Stimulated activated CD4-positive, alpha-beta T cell treated with anti-CD3 and anti-CD28 coated beads, Interleukin-15, amount 100 ng/mL, for 48 hours (primary cell): ENCODE measurements around the gene ARHGAP33.

ENCODE experiments used
- DNase-seq, 2 donors: peaks; one replicate each; pipeline ENCODE4 v3.0.0-alpha.2; 2020; ENCODE audit warnings: low read depth in 2 of 2

Gene ARHGAP33

DNA sequence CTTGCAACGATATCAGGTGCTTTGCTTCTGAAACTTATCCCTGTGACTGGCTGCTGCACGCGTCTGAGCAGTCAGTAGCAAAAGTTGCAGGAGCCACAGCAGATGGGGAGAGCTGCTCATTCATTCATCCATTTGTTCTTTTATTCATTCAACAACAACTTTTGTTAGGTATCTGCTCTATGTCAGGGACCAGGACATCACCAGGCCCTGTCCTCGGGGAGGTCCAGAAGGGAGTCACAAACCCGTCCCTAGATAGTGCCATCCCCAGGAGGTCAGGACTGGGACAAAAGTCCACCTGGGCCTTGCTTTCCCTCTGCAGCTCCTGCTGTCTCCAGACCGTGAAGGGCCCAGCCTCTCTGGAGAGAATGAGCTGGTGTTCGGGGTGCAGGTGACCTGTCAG, 2.6 kb downstream of the ARHGAP33 start:
- no peak for DNase-seq

GRCh38 chr19:35779033-35779432, 3.7 kb downstream of the ARHGAP33 start:
- DNase-seq: no peak

DNA sequence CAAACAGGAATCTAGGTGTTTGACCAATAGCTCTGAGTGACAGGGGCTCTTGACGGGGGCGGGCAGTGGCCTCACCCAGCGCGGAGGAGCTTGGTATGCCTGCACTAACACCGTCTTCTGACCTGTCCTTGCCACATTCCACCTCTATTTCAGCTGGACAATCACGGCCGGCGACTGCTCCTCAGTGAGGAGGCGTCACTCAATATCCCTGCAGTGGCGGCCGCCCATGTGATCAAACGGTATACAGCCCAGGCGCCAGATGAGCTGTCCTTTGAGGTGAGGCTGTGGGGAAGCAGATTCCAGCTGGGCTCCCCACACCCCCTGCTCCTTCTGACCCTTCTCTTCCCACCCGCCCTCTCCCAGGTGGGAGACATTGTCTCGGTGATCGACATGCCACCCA, 4.7 kb downstream of the ARHGAP33 start:
- DNase-seq: no peak

DNA sequence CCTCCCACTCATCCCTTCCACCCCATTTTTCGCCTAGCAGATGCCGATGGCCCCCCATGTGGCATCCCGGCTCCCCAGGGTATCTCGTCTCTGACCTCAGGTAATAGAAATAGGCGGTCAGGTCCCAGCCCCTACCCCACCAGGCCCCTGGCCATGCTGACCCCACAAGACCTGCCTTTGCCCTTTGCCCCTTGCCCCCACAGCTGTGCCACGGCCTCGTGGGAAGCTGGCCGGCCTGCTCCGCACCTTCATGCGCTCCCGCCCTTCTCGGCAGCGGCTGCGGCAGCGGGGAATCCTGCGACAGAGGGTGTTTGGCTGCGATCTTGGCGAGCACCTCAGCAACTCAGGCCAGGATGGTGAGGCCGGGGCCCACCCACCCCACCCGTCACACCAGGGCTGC, 5.4 kb downstream of the ARHGAP33 start:
- no peak for DNase-seq

DNA sequence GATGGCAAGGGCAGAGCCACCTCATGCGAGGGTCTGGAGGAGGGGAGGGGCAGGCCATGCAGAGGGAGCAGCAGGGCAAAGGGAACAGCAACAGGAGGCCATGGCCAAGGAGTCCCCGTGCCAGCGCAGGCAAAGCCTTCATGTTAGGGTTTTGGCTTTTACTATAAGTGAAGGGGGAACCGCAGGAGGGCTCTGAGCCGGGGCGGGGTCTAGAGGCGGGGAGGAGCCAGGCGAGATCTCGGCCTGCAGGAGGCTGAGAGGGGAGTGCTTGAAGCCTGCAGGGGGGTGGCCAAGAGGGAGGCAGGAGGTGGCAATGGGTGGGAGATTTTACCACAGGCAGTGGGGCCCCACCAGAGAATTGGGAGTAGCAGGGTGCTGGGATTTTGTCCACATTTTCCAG, 6.3 kb downstream of the ARHGAP33 start:
- DNase-seq: no peak

- no peak for DNase-seq
These were observed 7.2 kb downstream of the ARHGAP33 start for GRCh38 chr19:35782589-35782988.

GRCh38 chr19:35783469-35784434, 8.4 kb downstream of the ARHGAP33 start:
- DNase-seq: no peak

GRCh38 chr19:35784503-35785338, 9.4 kb downstream of the ARHGAP33 start:
- DNase-seq: no peak

DNA sequence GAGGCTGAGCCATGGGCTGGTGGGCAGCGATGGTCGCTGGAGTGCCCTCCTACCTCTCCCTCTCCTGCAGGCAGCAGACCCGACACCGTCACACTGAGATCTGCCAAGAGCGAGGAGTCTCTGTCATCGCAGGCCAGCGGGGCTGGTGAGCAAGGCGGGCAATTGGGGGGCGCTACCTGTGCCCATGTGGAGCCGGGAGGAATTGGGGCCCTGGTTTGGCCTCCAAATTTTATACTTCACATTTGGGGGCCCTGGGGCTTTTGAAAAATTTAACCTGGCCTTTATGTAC, 9.9 kb downstream of the ARHGAP33 start:
- no peak for DNase-seq

- DNase-seq: no peak
These were observed 11.2 kb downstream of the ARHGAP33 start for GRCh38 chr19:35786299-35787160.

DNA sequence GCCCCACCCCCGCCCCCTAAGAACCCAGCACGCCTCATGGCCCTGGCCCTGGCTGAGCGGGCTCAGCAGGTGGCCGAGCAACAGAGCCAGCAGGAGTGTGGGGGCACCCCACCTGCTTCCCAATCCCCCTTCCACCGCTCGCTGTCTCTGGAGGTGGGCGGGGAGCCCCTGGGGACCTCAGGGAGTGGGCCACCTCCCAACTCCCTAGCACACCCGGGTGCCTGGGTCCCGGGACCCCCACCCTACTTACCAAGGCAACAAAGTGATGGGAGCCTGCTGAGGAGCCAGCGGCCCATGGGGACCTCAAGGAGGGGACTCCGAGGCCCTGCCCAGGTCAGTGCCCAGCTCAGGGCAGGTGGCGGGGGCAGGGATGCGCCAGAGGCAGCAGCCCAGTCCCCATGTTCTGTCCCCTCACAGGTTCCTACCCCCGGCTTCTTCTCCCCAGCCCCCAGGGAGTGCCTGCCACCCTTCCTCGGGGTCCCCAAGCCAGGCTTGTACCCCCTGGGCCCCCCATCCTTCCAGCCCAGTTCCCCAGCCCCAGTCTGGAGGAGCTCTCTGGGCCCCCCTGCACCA, 11.9 kb downstream of the ARHGAP33 start:
- no peak for DNase-seq

GRCh38 chr19:35788205-35788960, 13.0 kb downstream of the ARHGAP33 start:
- DNase-seq: no peak

DNA sequence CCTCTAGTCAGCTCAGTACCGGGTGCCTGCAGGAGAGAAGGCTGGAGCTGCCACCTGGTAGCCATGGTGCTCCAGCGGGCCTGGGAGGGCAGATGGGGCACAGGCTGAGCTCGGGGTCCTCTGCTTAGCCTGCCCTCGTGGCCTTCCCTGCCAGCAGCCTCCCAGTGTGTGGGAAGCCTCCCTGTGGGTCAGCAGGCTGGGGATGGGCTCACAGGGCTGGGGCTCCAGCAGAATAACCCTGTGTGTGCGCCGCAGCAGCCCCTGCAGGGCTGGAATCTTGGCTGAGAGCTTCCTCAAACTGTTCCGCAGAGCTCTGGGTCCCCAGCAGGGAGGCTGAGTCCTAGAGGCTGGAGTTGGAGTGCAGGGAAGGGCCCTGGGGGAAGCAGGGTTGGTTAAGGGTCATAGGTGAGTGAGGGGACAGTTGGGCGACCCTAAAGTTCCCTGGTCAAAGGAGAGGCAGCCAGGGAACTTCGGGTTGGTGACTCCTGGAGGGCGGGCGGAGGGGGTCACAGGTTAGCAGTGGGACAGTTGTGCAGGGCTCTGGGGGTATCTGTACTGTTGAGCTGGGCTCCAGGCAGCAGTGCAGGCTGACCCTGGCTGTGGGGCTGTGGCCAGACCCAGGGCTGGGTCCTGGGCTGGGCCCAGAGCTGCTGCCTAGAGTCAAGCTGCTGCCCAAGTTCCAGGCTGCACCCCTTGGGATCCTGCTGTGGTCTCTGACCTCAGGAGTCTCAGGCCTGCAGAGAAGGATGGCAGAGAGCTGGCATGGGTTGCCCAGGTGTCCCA, 14.0 kb downstream of the ARHGAP33 start:
- no peak for DNase-seq

- no peak for DNase-seq
These were observed 14.9 kb downstream of the ARHGAP33 start for GRCh38 chr19:35789978-35790944.

- no peak for DNase-seq
These were observed 15.8 kb downstream of the ARHGAP33 start for GRCh38 chr19:35790981-35791813.

GRCh38 chr19:35791814-35792279, 16.5 kb downstream of the ARHGAP33 start:
- no peak for DNase-seq

DNA sequence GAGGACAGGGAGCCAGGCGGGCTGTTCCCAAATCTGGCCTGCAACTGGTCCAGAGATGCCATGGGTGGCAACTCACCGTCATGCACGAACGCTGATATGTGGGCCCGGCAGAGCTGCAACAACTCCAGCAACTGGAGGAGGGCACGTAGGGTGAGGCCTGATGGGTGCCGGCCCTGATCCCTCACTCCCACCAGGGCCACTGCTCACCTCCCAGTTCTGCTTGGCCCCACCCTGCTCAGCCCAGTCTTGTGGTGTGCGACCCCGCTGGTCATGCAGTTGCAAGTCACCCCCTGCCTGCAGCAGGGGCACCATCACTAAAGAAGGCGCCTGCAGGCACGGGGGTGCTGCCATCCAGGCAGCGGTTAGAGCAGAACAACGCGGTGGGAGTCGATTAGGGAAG, 16.9 kb downstream of the ARHGAP33 start:
- DNase-seq: no peak

- no peak for DNase-seq
These were observed 17.5 kb downstream of the ARHGAP33 start for GRCh38 chr19:35792888-35793287.
